ENCODE data around the gene DHX29. TPM values are rescaled to one million over a fixed set of nuclear protein-coding genes. Genes with fewer than 3 reads are reported as not detected.

The DHX29 gene
- total RNA-seq, 1 donor, result 23.6 TPM

- no peak overlapping the region for H3K4me3 ChIP-seq (ENCODE audit: low read length)
- peaks cover 54% of the 10 kb centered on the region for H3K4me1 ChIP-seq (ENCODE audit: insufficient read depth, low read length)
- H3K27me3 ChIP-seq (ENCODE audit: insufficient read depth, low read length), result peaks cover 93% of the 10 kb centered on the region
- no peaks in the 10 kb centered on the region for H3K9me3 ChIP-seq (ENCODE audit: low read depth, low read length)
Measured at GRCh38 chr5:55231029-55231918, 76.2 kb downstream of the DHX29 start.

GRCh38 chr5:55230086-55230629 is 77.3 kb downstream of the DHX29 start:
- Histone ChIP-seq H3K4me1 (ENCODE audit: insufficient read depth, low read length) (peaks cover 56% of the 10 kb centered on the region), H3K27me3 (ENCODE audit: insufficient read depth, low read length) (peaks cover 98% of the 10 kb centered on the region)

GRCh38 chr5:55227664-55228430 is 79.6 kb downstream of the DHX29 start:
- peaks cover 98% of the 10 kb centered on the region for H3K27me3 ChIP-seq (ENCODE audit: insufficient read depth, low read length)
- H3K9me3 ChIP-seq (ENCODE audit: low read depth, low read length), result no peaks in the 10 kb centered on the region
- H3K4me1 ChIP-seq (ENCODE audit: insufficient read depth, low read length), result peaks cover 50% of the 10 kb centered on the region
- no peak overlapping the region for H3K4me3 ChIP-seq (ENCODE audit: low read length)

More at GRCh38 chr5:55230086-55230629, 77.3 kb downstream of the DHX29 start:
- H3K4me3 ChIP-seq (ENCODE audit: low read length), result no peak overlapping the region
- H3K9me3 ChIP-seq (ENCODE audit: low read depth, low read length), result no peaks in the 10 kb centered on the region

GRCh38 chr5:55226934-55227663 is 80.4 kb downstream of the DHX29 start, which contains the start of gene MCIDAS:
Gene MCIDAS (minus strand): TSS chr5:55227315. CDS start chr5:55227138, 177 bp downstream.
- Histone ChIP-seq H3K4me1 (ENCODE audit: insufficient read depth, low read length) (peaks cover 45% of the 10 kb centered on the region), H3K9me3 (ENCODE audit: low read depth, low read length) (no peaks in the 10 kb centered on the region), H3K4me3 (ENCODE audit: low read length) (no peak within 1 kb of the TSS), H3K27me3 (ENCODE audit: insufficient read depth, low read length) (peaks cover 98% of the 10 kb centered on the region)

GRCh38 chr5:55226027-55226933 is 81.2 kb downstream of the DHX29 start:
- H3K4me3 ChIP-seq (ENCODE audit: low read length), result no peak overlapping the region
- H3K27me3 ChIP-seq (ENCODE audit: insufficient read depth, low read length), result peaks cover 98% of the 10 kb centered on the region
- peaks cover 37% of the 10 kb centered on the region for H3K4me1 ChIP-seq (ENCODE audit: insufficient read depth, low read length)
- no peaks in the 10 kb centered on the region for H3K9me3 ChIP-seq (ENCODE audit: low read depth, low read length)

- Histone ChIP-seq H3K27me3 (ENCODE audit: insufficient read depth, low read length) (peaks cover 98% of the 10 kb centered on the region), H3K9me3 (ENCODE audit: low read depth, low read length) (no peaks in the 10 kb centered on the region), H3K4me1 (ENCODE audit: insufficient read depth, low read length) (peaks cover 40% of the 10 kb centered on the region), H3K4me3 (ENCODE audit: low read length) (no peak overlapping the region)
Measured at GRCh38 chr5:55225346-55225745, 82.1 kb downstream of the DHX29 start.

GRCh38 chr5:55223812-55224240 is 83.7 kb downstream of the DHX29 start:
- Histone ChIP-seq H3K4me1 (ENCODE audit: insufficient read depth, low read length) (peaks cover 42% of the 10 kb centered on the region), H3K4me3 (ENCODE audit: low read length) (no peak overlapping the region), H3K9me3 (ENCODE audit: low read depth, low read length) (no peaks in the 10 kb centered on the region), H3K27me3 (ENCODE audit: insufficient read depth, low read length) (peaks cover 98% of the 10 kb centered on the region)

- no peak overlapping the region for H3K4me3 ChIP-seq (ENCODE audit: low read length)
- H3K4me1 ChIP-seq (ENCODE audit: insufficient read depth, low read length), result peaks cover 42% of the 10 kb centered on the region
- no peaks in the 10 kb centered on the region for H3K9me3 ChIP-seq (ENCODE audit: low read depth, low read length)
- H3K27me3 ChIP-seq (ENCODE audit: insufficient read depth, low read length), result peaks cover 97% of the 10 kb centered on the region
Measured at GRCh38 chr5:55222985-55223811, 84.3 kb downstream of the DHX29 start.

GRCh38 chr5:55222092-55222984 is 85.2 kb downstream of the DHX29 start:
- no peak overlapping the region for H3K4me3 ChIP-seq (ENCODE audit: low read length)

GRCh38 chr5:55220433-55221185 is 86.9 kb downstream of the DHX29 start:
- H3K27me3 ChIP-seq (ENCODE audit: insufficient read depth, low read length), result peaks cover 83% of the 10 kb centered on the region
- peaks cover 23% of the 10 kb centered on the region for H3K4me1 ChIP-seq (ENCODE audit: insufficient read depth, low read length)
- no peaks in the 10 kb centered on the region for H3K9me3 ChIP-seq (ENCODE audit: low read depth, low read length)
- no peak overlapping the region for H3K4me3 ChIP-seq (ENCODE audit: low read length)

More at GRCh38 chr5:55222092-55222984, 85.2 kb downstream of the DHX29 start:
- Histone ChIP-seq H3K4me1 (ENCODE audit: insufficient read depth, low read length) (peaks cover 36% of the 10 kb centered on the region), H3K9me3 (ENCODE audit: low read depth, low read length) (no peaks in the 10 kb centered on the region), H3K27me3 (ENCODE audit: insufficient read depth, low read length) (peaks cover 97% of the 10 kb centered on the region)

- Histone ChIP-seq H3K4me1 (ENCODE audit: insufficient read depth, low read length) (peaks cover 23% of the 10 kb centered on the region), H3K4me3 (ENCODE audit: low read length) (no peak overlapping the region), H3K9me3 (ENCODE audit: low read depth, low read length) (no peaks in the 10 kb centered on the region), H3K27me3 (ENCODE audit: insufficient read depth, low read length) (peaks cover 74% of the 10 kb centered on the region)
Measured at GRCh38 chr5:55219770-55220169, 87.7 kb downstream of the DHX29 start.

GRCh38 chr5:55218967-55219366 is 88.5 kb downstream of the DHX29 start:
- Histone ChIP-seq H3K27me3 (ENCODE audit: insufficient read depth, low read length) (peaks cover 66% of the 10 kb centered on the region), H3K4me1 (ENCODE audit: insufficient read depth, low read length) (peaks cover 23% of the 10 kb centered on the region), H3K9me3 (ENCODE audit: low read depth, low read length) (no peaks in the 10 kb centered on the region), H3K4me3 (ENCODE audit: low read length) (no peak overlapping the region)

Data from mononuclear cell (primary cell).